SU-DHL-6 (cell line): Measurements from ENCODE around the gene PIK3C2B.

Experiments
- H2AFZ ChIP-seq: fragments of 200-600 bp; sonication (generic); 2 replicates; pipeline ENCODE4 v1.6.1; 2014; ENCODE audit warnings: low read depth, mild to moderate bottlenecking, moderate library complexity, mixed read lengths, antibody characterized with exemption, low read length; ENCODE audit not compliant: severe bottlenecking
- H3F3A ChIP-seq: fragments of 200-600 bp; shearing (Covaris generic); 2 replicates; pipeline ENCODE4 v1.6.0; 2016; ENCODE audit warnings: antibody characterized with exemption, mild to moderate bottlenecking; ENCODE audit not compliant: insufficient read depth
- H3K27ac ChIP-seq: fragments of 200-600 bp; sonication (generic); 2 replicates; pipeline ENCODE4 v1.5.1; 2016; ENCODE audit warnings: low read depth, mild to moderate bottlenecking, low read length, moderate library complexity, mixed read lengths
- H3K27me3 ChIP-seq: fragments of 200-600 bp; sonication (generic), shearing (Covaris generic); 2 replicates; pipeline ENCODE4 v1.6.0; 2014; ENCODE audit warnings: mild to moderate bottlenecking, low read length
- H3K36me3 ChIP-seq: fragments of 200-600 bp; sonication (generic); 2 replicates; pipeline ENCODE4 v1.6.1; 2014; ENCODE audit warnings: mild to moderate bottlenecking, low read length, mixed read lengths
- H3K4me2 ChIP-seq: fragments of 300-600, 200-600 bp; shearing (Covaris generic), sonication (generic); 2 replicates; pipeline ENCODE4 v1.6.0; 2014; ENCODE audit warnings: low read length, low read depth, mild to moderate bottlenecking; ENCODE audit not compliant: poor library complexity, severe bottlenecking
- H3K4me3 ChIP-seq: fragments of 200-600 bp; sonication (generic); 2 replicates; pipeline ENCODE4 v1.5.1; 2014; ENCODE audit warnings: antibody characterized with exemption, low read length, mild to moderate bottlenecking, mixed read lengths; ENCODE audit not compliant: insufficient read depth, poor library complexity, severe bottlenecking
- H3K79me2 ChIP-seq: fragments of 200-600 bp; sonication (generic); 2 replicates; pipeline ENCODE4 v1.6.1; 2014; ENCODE audit warnings: mild to moderate bottlenecking, low read length, moderate library complexity; ENCODE audit not compliant: insufficient read depth
- H3K9ac ChIP-seq: fragments of 200-600 bp; sonication (generic); 2 replicates; pipeline ENCODE4 v1.7.0; 2014; ENCODE audit warnings: mild to moderate bottlenecking, low read length
- H3K9me2 ChIP-seq: fragments of 200-600 bp; sonication (generic); replicated peaks from 2 replicates; pipeline ENCODE4 v1.6.1; 2014; ENCODE audit warnings: low read length; ENCODE audit not compliant: insufficient read depth
- H3K9me3 ChIP-seq: fragments of 200-600 bp; sonication (generic); 2 replicates; pipeline ENCODE4 v1.6.1; 2014; ENCODE audit warnings: low read length, mixed read lengths; ENCODE audit not compliant: insufficient read depth
- H4K20me1 ChIP-seq: fragments of 200-600 bp; sonication (generic); 2 replicates; pipeline ENCODE4 v1.6.1; 2014; ENCODE audit warnings: low read depth, mild to moderate bottlenecking, antibody characterized with exemption, low read length, moderate library complexity, mixed read lengths
- CTCF ChIP-seq: fragments of 200-600 bp; sonication (generic); IDR thresholded peaks from one replicate; pipeline ENCODE4 v1.5.1; 2017; ENCODE audit warnings: antibody characterized with exemption, mild to moderate bottlenecking, low read length, moderate library complexity; ENCODE audit not compliant: insufficient read depth, poor library complexity, severe bottlenecking
- EZH2phosphoT487 ChIP-seq: fragments of 200-600 bp; sonication (generic), shearing (Covaris generic); conservative IDR thresholded peaks from 2 replicates; pipeline ENCODE4 v1.6.1; 2018; ENCODE audit warnings: mild to moderate bottlenecking, antibody characterized with exemption, low read length, moderate library complexity, mixed read lengths

PIK3C2B gene

GRCh38 chr1:204532832-204533231 lies 38.2 kb upstream of the PIK3C2B start:
- Histone ChIP-seq H3K4me3 (no peak overlapping the region), H2AFZ (no peak overlapping the region), H3K9me3 (no peaks in the 10 kb centered on the region), H3K36me3 (peaks cover 33% of the 10 kb centered on the region; the same call in 1 of the 2 replicates), H3K9me2 (no peaks in the 10 kb centered on the region), H3K4me2 (no peak overlapping the region), H3K27me3 (no peaks in the 10 kb centered on the region), H3K27ac (no peak overlapping the region), H3K79me2 (peaks cover 14% of the 10 kb centered on the region; the same call in 1 of the 2 replicates), H3F3A (peaks cover 4% of the 10 kb centered on the region; the same call in 1 of the 2 replicates), H3K9ac (no peak overlapping the region), H4K20me1 (peaks cover 8% of the 10 kb centered on the region; the same call in 1 of the 2 replicates)
- TF ChIP-seq EZH2phosphoT487 = no peak
- TF ChIP-seq CTCF = no peak

GRCh38 chr1:204530932-204531331 lies 36.3 kb upstream of the PIK3C2B start:
- Histone ChIP-seq H2AFZ (no peak overlapping the region), H4K20me1 (no peaks in the 10 kb centered on the region), H3K4me2 (no peak overlapping the region), H3K9me2 (no peaks in the 10 kb centered on the region), H3K9ac (no peak overlapping the region), H3F3A (peaks cover 4% of the 10 kb centered on the region; the same call in 1 of the 2 replicates), H3K27ac (no peak overlapping the region), H3K27me3 (no peaks in the 10 kb centered on the region), H3K36me3 (peaks cover 29% of the 10 kb centered on the region; the same call in 1 of the 2 replicates), H3K4me3 (no peak overlapping the region), H3K79me2 (peaks cover 10% of the 10 kb centered on the region; the same call in 1 of the 2 replicates), H3K9me3 (no peaks in the 10 kb centered on the region)
- no peak for TF ChIP-seq CTCF
- TF ChIP-seq EZH2phosphoT487 = no peak

GRCh38 chr1:204529371-204529895 lies 34.8 kb upstream of the PIK3C2B start:
- Histone ChIP-seq H3K27ac (no peak overlapping the region), H3K27me3 (no peaks in the 10 kb centered on the region), H4K20me1 (peaks cover 7% of the 10 kb centered on the region; the same call in 1 of the 2 replicates), H3K4me2 (no peak overlapping the region), H3K9me2 (no peaks in the 10 kb centered on the region), H3K36me3 (peaks cover 28% of the 10 kb centered on the region; the same call in 1 of the 2 replicates), H3F3A (peaks cover 4% of the 10 kb centered on the region; the same call in 1 of the 2 replicates), H3K4me3 (no peak overlapping the region), H3K79me2 (peaks cover 20% of the 10 kb centered on the region), H3K9ac (no peak overlapping the region), H3K9me3 (no peaks in the 10 kb centered on the region), H2AFZ (no peak overlapping the region)
- TF ChIP-seq CTCF = no peak
- TF ChIP-seq EZH2phosphoT487 = no peak
